SK-N-SH (cell line): Measurements from ENCODE around the gene PCBD1.

ENCODE experiments used
- CTCF ChIP-seq: fragments of 200-600 bp; sonication (generic); IDR thresholded peaks from 2 replicates; pipeline ENCODE4 v1.6.1; 2017; ENCODE audit warnings: antibody characterized with exemption, mild to moderate bottlenecking, moderate library complexity
- EP300 ChIP-seq, 2 experiments: IDR thresholded peaks; 2 replicates each; pipeline versions ENCODE4 v1.4.0 to v1.6.1; 2012; ENCODE audit warnings: borderline replicate concordance in 1 of 2, low read depth in 1 of 2, low read length in 1 of 2
- EZH2phosphoT487 ChIP-seq: fragments of 200-600 bp; sonication (generic); IDR thresholded peaks from 2 replicates; pipeline ENCODE4 v1.6.1; 2017; ENCODE audit warnings: low read depth, mixed run types, mild to moderate bottlenecking, antibody characterized with exemption, moderate library complexity, borderline replicate concordance
- MAX ChIP-seq: IDR thresholded peaks from 2 replicates; pipeline ENCODE4 v1.4.0; 2012; ENCODE audit warnings: low read depth
- POLR2AphosphoS5 ChIP-seq: IDR thresholded peaks from 2 replicates; pipeline ENCODE4 v1.6.1; 2012; ENCODE audit warnings: low read depth, low read length
- RAD21 ChIP-seq: IDR thresholded peaks from 2 replicates; pipeline ENCODE4 v1.6.1; 2012; ENCODE audit warnings: mild to moderate bottlenecking, low read length
- RCOR1 ChIP-seq: fragments of 150-350 bp; IDR thresholded peaks from 2 replicates; pipeline ENCODE4 v1.6.1; 2017; ENCODE audit warnings: antibody characterized with exemption, low read length
- REST ChIP-seq: IDR thresholded peaks from 2 replicates; pipeline ENCODE4 v1.6.1; 2012; ENCODE audit warnings: mild to moderate bottlenecking, low read depth, low read length, moderate library complexity

GRCh38 chr10:70886921-70887665, 1.3 kb downstream of the PCBD1 start:
- TF ChIP-seq EP300 (IDR thresholded peaks at IDR 0.05; ENCODE audit: borderline replicate concordance in 1 of 2, low read depth in 1 of 2, low read length in 1 of 2) (no peak), RAD21 (no peak), CTCF (no peak), POLR2AphosphoS5 (no peak), RCOR1 (no peak), REST (no peak), MAX (no peak), EZH2phosphoT487 (no peak)
